ENCODE data around the gene EPM2A. TPM values are rescaled to one million over a fixed set of nuclear protein-coding genes. Genes with fewer than 3 reads are reported as not detected.

EPM2A gene
- total RNA-seq, 2 experiments from 2014 or later = 9.1 to 10.7 TPM

DNA sequence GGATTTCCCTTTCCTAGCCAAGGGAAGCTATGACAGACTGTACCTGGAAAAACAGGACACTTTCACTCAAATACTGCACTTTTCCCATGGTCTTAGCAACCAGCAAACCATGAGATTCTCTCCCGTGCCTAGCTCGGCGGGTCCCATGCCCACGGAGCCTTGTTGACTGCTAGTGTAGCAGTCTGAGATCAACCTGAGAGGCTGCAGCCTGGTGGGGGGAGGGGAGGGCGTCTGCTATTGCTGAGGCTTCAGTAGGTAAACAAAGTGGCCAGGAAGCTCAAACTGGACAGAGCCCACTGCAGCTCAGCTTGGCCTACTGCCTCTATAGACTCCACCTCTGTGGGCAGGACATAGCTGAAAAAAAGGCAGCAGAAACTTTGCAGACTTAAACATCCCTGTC, 61.8 kb downstream of the EPM2A start:
- Mint-ChIP-seq H3K9me3 (peaks cover under 1% of the 10 kb centered on the region), H3K27ac (no peak overlapping the region), H3K27me3 (no peaks in the 10 kb centered on the region), H3K36me3 (ENCODE audit: low read depth) (peaks cover 49% of the 10 kb centered on the region), H3K4me1 (ENCODE audit: low read depth) (no peaks in the 10 kb centered on the region), H3K4me3 (no peak overlapping the region)
- TF ChIP-seq, protein P1, sequence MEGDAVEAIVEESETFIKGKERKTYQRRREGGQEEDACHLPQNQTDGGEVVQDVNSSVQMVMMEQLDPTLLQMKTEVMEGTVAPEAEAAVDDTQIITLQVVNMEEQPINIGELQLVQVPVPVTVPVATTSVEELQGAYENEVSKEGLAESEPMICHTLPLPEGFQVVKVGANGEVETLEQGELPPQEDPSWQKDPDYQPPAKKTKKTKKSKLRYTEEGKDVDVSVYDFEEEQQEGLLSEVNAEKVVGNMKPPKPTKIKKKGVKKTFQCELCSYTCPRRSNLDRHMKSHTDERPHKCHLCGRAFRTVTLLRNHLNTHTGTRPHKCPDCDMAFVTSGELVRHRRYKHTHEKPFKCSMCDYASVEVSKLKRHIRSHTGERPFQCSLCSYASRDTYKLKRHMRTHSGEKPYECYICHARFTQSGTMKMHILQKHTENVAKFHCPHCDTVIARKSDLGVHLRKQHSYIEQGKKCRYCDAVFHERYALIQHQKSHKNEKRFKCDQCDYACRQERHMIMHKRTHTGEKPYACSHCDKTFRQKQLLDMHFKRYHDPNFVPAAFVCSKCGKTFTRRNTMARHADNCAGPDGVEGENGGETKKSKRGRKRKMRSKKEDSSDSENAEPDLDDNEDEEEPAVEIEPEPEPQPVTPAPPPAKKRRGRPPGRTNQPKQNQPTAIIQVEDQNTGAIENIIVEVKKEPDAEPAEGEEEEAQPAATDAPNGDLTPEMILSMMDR (IDR thresholded peaks at IDR 0.05) = no peak
- intact Hi-C loops (cut with micrococcal nuclease) = no loop called here
- DNase-seq = no peak
- ATAC-seq = no peak
- ChIA-PET CTCF (interaction anchor here (1.6 to 1.7 kb wide), 2 partner anchors 19 to 40 kb away, joined by 3 to 4 read pairs; no protein-coding TSS in a partner anchor), POLR2A (no interaction called here)

DNA sequence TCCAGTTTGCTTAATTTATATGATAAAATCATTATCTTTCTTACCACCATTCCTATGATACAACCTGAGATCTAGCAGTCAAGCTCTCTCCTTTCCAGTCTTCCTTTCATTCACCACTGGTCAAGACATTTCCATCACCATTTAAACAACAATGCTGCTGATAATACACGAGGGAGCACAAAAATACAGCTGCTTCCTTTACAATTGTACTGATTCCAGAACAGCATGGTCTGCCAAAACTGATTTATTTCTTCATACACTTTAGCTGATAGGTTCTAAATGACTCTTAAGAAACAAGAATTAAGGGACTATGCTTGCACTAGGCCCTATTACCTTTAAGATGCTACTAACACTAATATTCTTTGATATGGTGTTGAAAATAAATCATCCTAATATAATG, 65.0 kb downstream of the EPM2A start:
- ChIA-PET POLR2A (no interaction called here), CTCF (interaction anchor here (1.1 kb wide), 1 partner anchor 36 kb away, joined by 3 read pairs; no protein-coding TSS in a partner anchor)
- Mint-ChIP-seq H3K4me3 (no peak overlapping the region), H3K27ac (no peak overlapping the region), H3K9me3 (no peaks in the 10 kb centered on the region), H3K36me3 (ENCODE audit: low read depth) (peaks cover 31% of the 10 kb centered on the region), H3K4me1 (ENCODE audit: low read depth) (no peaks in the 10 kb centered on the region), H3K27me3 (no peaks in the 10 kb centered on the region)
- intact Hi-C loops (cut with micrococcal nuclease) = no loop called here
- ATAC-seq (no peak), DNase-seq (no peak)
- TF ChIP-seq, protein P1 (IDR thresholded peaks at IDR 0.05) = no peak

DNA sequence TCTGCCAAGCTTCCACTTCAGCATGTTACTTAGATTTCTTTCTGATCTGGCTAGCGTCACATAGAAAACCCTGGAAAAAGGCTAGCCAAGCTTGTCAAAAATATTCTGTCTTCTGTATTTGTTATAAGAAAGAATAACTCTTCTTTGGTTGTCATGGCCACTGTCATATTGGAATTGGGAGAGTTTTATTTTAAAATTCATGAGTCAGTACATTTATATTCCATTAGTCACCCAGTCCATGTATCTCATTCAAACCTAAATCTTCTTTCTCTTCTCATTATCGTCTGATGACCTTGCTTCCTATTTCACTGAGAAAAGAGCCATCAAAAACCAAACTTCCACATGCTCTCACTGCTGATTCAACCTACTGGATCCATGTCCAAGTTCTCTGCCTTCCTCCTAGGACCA, 65.7 kb downstream of the EPM2A start:
- Mint-ChIP-seq H3K27ac (no peak overlapping the region), H3K27me3 (no peaks in the 10 kb centered on the region), H3K4me1 (ENCODE audit: low read depth) (no peaks in the 10 kb centered on the region), H3K9me3 (no peaks in the 10 kb centered on the region), H3K36me3 (ENCODE audit: low read depth) (peaks cover 26% of the 10 kb centered on the region), H3K4me3 (no peak overlapping the region)
- POLR2A ChIA-PET = no interaction called here
- no peak for ATAC-seq
- TF ChIP-seq, protein P1 (IDR thresholded peaks at IDR 0.05) = no peak
- DNase-seq = no peak
- CTCF ChIA-PET = interaction anchor here (1.1 kb wide), 1 partner anchor 36 kb away, joined by 3 read pairs; no protein-coding TSS in a partner anchor
- intact Hi-C loops (cut with micrococcal nuclease) = no loop called here

DNA sequence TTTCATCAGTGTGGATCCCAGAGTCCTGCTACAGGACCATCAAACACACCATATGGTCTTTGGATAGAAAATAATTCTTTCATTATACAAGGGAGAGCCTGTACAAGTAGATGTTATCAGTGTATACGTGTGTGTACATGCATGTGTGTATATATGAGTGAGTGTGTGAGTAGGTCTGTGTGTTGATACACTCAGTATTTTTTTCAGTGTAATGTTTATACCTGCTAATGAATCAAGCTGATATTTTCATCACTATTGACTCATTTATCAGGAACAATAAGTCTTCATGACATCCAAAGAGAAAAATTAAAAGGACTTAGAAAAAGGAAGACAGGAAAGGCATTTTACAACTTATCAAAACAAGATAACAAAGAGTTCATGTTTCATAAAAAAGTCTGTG, 66.5 kb downstream of the EPM2A start:
- ChIA-PET POLR2A (no interaction called here), CTCF (no interaction called here)
- TF ChIP-seq, protein P1 (IDR thresholded peaks at IDR 0.05) = no peak
- ATAC-seq (no peak), DNase-seq (no peak)
- Mint-ChIP-seq H3K27ac (no peak overlapping the region), H3K36me3 (ENCODE audit: low read depth) (peaks cover 21% of the 10 kb centered on the region), H3K27me3 (no peaks in the 10 kb centered on the region), H3K4me1 (ENCODE audit: low read depth) (no peaks in the 10 kb centered on the region), H3K4me3 (no peak overlapping the region), H3K9me3 (no peaks in the 10 kb centered on the region)
- intact Hi-C loops (cut with micrococcal nuclease) = no loop called here

DNA sequence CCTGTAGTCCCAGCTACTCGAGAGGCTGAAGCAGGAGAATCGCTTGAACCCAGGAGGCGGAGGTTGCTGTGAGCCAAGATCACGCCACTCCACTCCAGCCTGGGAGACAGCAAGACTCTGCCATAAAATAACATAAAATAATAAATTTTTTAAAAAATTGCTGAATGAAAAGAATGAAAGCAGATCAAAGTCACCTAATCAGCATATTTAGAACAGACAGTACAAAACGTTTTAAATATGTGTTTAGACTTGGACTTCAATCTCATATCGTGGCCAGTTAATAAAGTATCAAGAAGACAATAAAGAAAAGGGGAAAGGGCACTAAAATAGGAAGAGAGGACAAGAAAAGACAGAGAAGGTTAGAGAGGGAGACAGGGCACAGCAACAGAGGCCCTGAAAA, 74.6 kb downstream of the EPM2A start:
- ATAC-seq (no peak), DNase-seq (no peak)
- Mint-ChIP-seq H3K27ac (no peak overlapping the region), H3K9me3 (no peaks in the 10 kb centered on the region), H3K4me1 (ENCODE audit: low read depth) (peaks cover 3% of the 10 kb centered on the region), H3K36me3 (ENCODE audit: low read depth) (peaks cover 6% of the 10 kb centered on the region), H3K27me3 (no peaks in the 10 kb centered on the region), H3K4me3 (no peak overlapping the region)
- ChIA-PET POLR2A (no interaction called here), CTCF (interaction anchor here (0.8 to 3.0 kb wide), 2 partner anchors 27 to 43 kb away, joined by 3 to 10 read pairs; no protein-coding TSS in a partner anchor)
- intact Hi-C loops (cut with micrococcal nuclease) = no loop called here
- TF ChIP-seq, protein P1 (IDR thresholded peaks at IDR 0.05) = no peak
